H1 (cell line): Measurements from ENCODE around the gene LBP. TPM values are rescaled to one million over a fixed set of nuclear protein-coding genes. Genes with fewer than 3 reads are reported as not detected.

Experiments used
- ATF2 ChIP-seq: IDR thresholded peaks from 2 replicates; pipeline ENCODE4 v1.6.1; 2012; ENCODE audit warnings: low read length, inconsistent platforms
- BCL11A ChIP-seq, 2 experiments: IDR thresholded peaks; one replicate each; pipeline ENCODE4 v1.6.1; 2011; ENCODE audit warnings: low read depth in 2 of 2, low read length in 2 of 2, mild to moderate bottlenecking in 2 of 2
- CBX5 ChIP-seq: fragments of 300-800, 300-1000 bp; sonication (generic); IDR thresholded peaks from 2 replicates; pipeline ENCODE4 v1.7.1; 2016; ENCODE audit warnings: antibody characterized with exemption, low read length, low read depth
- GABPA ChIP-seq: IDR thresholded peaks from 2 replicates; pipeline ENCODE4 v1.6.1; 2011; ENCODE audit warnings: mild to moderate bottlenecking, low read length, moderate library complexity, borderline replicate concordance; ENCODE audit not compliant: insufficient read depth
- GTF2F1 ChIP-seq: IDR thresholded peaks from 2 replicates; pipeline ENCODE4 v1.6.1; 2012; ENCODE audit warnings: low read depth, low read length, improper control_type of control experiment, borderline replicate concordance
- JUND ChIP-seq: IDR thresholded peaks from 2 replicates; pipeline ENCODE4 v1.6.1; 2011; ENCODE audit warnings: mild to moderate bottlenecking, improper control_type of control experiment, low read length
- KDM4A ChIP-seq: IDR thresholded peaks from one replicate; pipeline ENCODE4 v1.7.1; 2012; ENCODE audit warnings: low read depth, mild to moderate bottlenecking, moderate library complexity, low read length, inconsistent platforms; ENCODE audit not compliant: severe bottlenecking
- RNF2 ChIP-seq: fragments of 200-900, 300-1000 bp; sonication (generic); IDR thresholded peaks from 2 replicates; pipeline ENCODE4 v1.7.1; 2016; ENCODE audit warnings: borderline replicate concordance, low read depth, mild to moderate bottlenecking, antibody characterized with exemption, low read length; ENCODE audit not compliant: poor library complexity, severe bottlenecking; ENCODE audit errors: missing control alignments
- SP4 ChIP-seq: IDR thresholded peaks from 2 replicates; pipeline ENCODE4 v1.6.1; 2012; ENCODE audit warnings: low read length, inconsistent platforms
- TBP ChIP-seq: IDR thresholded peaks from 2 replicates; pipeline ENCODE4 v1.6.1; 2011; ENCODE audit warnings: low read depth, low read length, improper control_type of control experiment
- polyA plus RNA-seq, 7 experiments: library from polyadenylated mRNA; depleted of rRNA in 3 of 7; stranded (reverse) in 5 of 7; unstranded in 2 of 7; fragments of >200 nt in 5 of 7; fragments of 200-250 nt in 2 of 7; gene quantifications; 1 replicate in 5 of 7; 2 replicates in 1 of 7; 4 replicates in 1 of 7; pipeline versions ENCODE4 v1.2.1 to v1.2.3, GENCODE V29; 2011 to 2013; ENCODE audit warnings: missing spikeins in 2 of 7, mixed read lengths in 2 of 7
- total RNA-seq: library from RNA; stranded (reverse); fragmentation: NEBNext Ultra II Directional; extraction: Animal tissue kit (Norgen Biotek cat#: 25700); gene quantifications from 2 replicates; pipeline ENCODE4 v1.2.1, GENCODE V29; 2021

Gene LBP
- total and polyA plus RNA-seq, 2 of the 8 experiments (the other 6 are each of a cell fraction or from before 2014, with no cell fraction given) = 0.60 to 0.63 TPM

GRCh38 chr20:38339997-38340396 lies 6.3 kb upstream of the LBP start (continued):
- no peak for TF ChIP-seq ATF2
- TF ChIP-seq BCL11A (IDR thresholded peaks at IDR 0.05; ENCODE audit: low read depth in 2 of 2, low read length in 2 of 2) = no peak
- no peak for TF ChIP-seq KDM4A
- TF ChIP-seq TBP = no peak
- TF ChIP-seq GABPA = no peak
- no peak for TF ChIP-seq CBX5
- no peak for TF ChIP-seq JUND
- TF ChIP-seq SP4 = no peak
- no peak for TF ChIP-seq RNF2
- TF ChIP-seq GTF2F1 = no peak
